ENCODE measurements around the gene SLC22A12.

DNA sequence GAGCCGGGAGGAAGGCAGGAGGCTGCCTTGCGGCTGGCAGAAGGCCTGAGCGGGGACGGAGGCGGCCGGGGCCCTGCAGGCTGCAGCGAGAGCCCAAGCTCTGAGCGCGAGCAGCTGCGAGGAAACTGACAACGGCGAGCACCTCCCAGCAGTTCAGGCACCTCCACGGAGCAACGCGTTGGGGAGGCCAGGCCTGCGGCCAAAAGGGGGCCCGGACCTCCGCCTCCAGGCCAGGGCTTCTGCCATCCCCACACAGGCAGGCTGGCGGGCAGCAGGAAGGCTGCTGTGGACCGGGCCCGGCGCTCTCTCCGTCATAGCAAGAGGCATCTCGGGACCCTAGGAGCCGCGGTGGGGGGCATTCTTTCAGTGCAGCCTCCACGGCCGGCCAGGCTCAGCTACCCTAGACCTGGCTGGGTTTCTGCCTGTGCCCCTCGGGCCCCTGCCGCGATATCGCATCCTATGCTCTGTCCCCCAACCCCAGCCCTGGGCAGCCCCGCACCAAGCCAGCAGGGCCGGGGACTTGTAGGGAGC lies 22.9 kb upstream of the SLC22A12 start:
- TF ChIP-seq, protein P1, sequence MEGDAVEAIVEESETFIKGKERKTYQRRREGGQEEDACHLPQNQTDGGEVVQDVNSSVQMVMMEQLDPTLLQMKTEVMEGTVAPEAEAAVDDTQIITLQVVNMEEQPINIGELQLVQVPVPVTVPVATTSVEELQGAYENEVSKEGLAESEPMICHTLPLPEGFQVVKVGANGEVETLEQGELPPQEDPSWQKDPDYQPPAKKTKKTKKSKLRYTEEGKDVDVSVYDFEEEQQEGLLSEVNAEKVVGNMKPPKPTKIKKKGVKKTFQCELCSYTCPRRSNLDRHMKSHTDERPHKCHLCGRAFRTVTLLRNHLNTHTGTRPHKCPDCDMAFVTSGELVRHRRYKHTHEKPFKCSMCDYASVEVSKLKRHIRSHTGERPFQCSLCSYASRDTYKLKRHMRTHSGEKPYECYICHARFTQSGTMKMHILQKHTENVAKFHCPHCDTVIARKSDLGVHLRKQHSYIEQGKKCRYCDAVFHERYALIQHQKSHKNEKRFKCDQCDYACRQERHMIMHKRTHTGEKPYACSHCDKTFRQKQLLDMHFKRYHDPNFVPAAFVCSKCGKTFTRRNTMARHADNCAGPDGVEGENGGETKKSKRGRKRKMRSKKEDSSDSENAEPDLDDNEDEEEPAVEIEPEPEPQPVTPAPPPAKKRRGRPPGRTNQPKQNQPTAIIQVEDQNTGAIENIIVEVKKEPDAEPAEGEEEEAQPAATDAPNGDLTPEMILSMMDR (IDR thresholded peaks at IDR 0.05; ENCODE audit: extremely low read depth in 1 of 2, insufficient read depth in 1 of 2, low read depth in 1 of 2, low read length in 2 of 2): no peak
- no peak for TF ChIP-seq POLR2A (IDR thresholded peaks at IDR 0.05; ENCODE audit: low read depth, low read length)
- TF ChIP-seq FOS (IDR thresholded peaks at IDR 0.05; ENCODE audit: borderline replicate concordance, insufficient read depth, low read length): no peak
- no peak for TF ChIP-seq POLR2AphosphoS5 (IDR thresholded peaks at IDR 0.05; ENCODE audit: insufficient read depth, low read depth, low read length)
